Right forelimb (tissue), 1 donor: ENCODE data around the gene DGCR8.
A peak's percentile ranks its signal among the peaks of the same experiment; 100 is the strongest.
"Not testable (repeated sequence)": the region's sequence is repeated elsewhere in the genome, so short reads cannot be mapped to it uniquely, and the experiment has no call there.

ENCODE experiments used
- DNase-seq: peaks from one replicate; pipeline ENCODE4 v3.0.0-alpha.2; 2018

The DGCR8 gene

DNA sequence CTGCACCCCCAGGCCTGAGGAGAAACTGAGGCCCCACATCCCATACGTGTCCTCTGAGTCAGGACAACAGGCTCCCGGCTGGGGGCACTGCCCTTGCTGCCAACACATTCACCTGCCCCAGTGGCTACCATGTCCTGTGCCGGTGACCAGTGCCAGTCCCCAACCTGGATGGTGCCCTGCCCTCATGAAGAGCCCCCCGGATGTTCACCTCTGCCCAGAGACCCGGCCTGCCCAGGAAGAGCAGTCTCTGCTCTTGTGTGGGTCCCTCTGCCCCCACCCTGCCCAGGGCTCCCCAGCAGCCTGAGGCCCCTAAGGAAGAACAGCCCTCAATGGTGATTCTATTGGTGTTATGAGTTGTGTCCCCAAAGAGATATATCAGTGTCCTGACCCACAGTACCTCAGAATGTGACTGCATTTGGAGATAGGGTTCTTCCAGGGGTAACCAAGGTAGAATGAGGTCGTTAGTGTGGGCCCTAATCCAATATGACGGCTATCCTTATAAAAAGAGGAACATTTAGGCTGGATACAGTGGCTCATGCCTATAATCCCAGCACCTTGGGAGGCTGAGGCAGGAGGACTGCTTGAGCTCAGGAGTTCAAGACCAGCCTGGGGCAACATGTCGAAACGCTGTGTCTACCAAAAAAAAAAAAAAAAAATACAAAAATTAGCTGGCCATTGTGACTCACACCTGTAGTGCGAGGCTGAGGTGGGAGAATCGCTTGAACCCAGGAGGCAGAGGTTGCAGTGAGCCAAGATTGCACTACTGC lies 13.2 kb upstream of the DGCR8 start:
- DNase-seq: peak; percentile 37

DNA sequence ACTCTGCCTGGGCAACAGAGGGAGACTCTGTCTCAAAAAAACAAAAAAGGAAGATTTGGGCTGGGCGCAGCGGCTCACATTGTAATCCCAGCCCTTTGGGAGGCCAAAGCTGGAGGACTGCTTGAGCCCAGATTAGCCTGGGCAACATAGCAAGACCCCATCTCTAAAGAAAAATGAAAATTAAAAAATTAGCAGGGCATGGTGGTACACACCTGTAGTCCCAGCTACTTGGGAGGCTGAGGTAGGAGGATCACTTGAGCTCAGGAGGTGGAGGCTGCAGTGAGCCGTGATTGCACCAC lies 12.7 kb upstream of the DGCR8 start:
- DNase-seq: not testable (repeated sequence)

DNA sequence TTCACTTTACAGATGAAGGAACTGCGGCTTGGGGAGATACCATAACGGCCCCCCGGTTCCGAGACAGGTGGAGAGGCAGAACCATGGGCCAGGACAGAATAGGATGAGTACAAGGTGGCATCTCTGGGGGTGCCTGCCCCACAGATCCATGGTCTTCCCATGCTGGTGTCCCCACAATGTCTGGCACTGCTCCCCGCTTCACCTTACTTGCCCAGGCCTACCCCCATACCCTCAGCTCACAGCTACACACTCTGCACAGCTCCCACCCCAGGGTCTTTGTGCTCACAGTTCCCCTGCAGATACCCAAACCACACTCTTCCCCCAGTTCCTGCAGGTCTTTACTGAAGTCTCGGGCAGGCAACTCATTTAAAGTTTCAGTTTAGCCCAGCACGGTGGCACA lies 11.4 kb upstream of the DGCR8 start:
- peak; percentile 13 for DNase-seq

DNA sequence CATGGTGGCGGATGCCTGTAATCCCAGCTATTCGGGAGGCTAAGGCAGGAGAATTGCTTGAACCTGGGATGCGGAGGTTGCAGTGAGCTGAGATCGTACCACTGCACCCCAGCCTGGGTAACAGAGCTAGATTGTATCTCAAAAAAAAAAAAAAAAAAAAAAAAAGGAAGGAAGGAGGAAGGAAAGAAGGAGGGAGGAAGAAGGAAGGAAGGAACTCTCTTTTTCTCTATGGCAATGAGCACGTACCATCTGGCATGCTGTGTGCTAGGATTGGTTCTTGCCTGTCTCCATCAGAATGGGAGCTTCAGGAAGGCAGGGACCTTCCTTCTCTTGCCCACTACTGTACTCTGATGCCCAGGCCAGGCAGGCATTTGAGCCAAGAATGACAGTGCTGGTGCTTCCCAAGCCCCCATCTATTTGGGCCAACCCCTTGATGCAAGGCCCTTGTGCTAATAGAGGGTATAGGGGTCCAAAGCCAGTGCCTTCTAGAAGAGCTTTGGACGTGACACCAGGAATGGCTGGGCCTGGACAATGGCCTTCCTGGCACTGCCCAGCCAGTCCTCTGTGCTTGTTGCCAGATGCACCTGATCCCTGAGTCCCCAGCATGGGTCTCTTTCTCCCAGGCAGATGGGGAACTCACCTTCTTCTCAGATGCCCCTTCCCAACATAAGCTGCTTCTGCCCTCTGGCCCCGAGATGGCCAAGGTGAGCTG lies 10.6 kb upstream of the DGCR8 start:
- DNase-seq: peak; percentile 37

DNA sequence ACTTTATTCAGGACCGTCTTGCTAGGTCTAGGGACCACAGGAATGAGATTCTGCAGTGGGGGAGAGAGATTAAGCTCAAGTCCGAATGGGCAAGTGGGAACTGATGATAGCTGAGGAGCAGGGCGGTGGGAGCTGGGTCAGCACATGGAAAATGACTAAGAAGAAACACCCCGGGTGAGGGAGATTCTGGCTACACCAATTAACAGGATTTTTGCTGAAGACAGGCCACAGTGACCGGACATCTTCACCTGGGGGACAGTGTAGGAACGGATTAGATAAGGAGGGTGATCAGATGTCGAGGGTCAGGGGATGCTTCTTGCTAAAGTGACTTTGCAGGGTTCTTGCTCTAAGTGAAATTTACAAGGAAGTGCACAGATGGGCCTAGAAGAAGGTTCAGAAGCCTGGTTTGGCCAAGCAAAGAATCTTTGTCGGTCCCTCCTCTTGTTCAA lies 8.5 kb upstream of the DGCR8 start:
- peak; percentile 21 for DNase-seq

DNA sequence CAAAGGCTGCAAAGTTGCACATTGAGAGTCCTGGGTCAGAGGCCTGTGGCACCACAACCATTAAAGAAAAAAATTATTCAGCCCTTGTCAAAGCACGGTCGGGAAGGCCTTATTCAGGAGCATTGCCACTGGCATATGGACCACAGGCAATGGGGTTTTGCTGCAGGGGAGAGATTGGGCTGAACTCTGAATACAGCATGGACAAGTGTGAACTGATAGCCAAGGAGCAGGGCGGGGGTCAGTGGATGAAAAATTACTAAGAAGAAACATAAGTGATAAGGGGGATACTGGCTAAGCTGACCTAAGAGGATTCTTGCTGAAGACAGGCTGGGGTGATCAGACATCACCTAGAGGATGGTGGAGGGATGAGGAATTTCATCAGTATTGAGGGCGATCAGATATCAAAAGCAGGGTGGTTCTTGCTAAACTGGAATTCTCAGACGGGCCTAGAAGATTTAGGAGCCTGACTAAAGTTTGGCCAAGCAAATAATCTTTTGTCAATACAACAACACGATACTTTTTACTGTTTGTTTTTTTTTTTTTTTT lies 3.3 kb upstream of the DGCR8 start:
- DNase-seq: peak; percentile 18

DNA sequence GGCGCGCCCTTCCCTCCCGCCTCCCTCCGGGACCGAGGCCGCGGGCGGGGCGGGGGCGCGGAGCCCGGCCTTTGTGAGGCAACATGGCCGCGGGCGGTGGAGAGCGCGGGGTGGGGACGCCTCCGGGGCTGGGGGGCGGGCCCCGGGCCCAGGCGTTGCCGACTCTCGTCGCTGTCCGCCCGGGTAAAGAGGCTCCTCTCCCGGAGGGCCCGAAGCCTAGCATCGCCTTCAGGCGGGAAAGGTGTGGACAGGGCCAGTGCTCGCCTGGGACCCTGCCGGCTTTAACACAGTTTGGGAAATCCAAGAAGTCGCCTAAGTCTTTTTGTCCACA lies 369 bp downstream of the DGCR8 start:
- DNase-seq: peak; percentile 76

DNA sequence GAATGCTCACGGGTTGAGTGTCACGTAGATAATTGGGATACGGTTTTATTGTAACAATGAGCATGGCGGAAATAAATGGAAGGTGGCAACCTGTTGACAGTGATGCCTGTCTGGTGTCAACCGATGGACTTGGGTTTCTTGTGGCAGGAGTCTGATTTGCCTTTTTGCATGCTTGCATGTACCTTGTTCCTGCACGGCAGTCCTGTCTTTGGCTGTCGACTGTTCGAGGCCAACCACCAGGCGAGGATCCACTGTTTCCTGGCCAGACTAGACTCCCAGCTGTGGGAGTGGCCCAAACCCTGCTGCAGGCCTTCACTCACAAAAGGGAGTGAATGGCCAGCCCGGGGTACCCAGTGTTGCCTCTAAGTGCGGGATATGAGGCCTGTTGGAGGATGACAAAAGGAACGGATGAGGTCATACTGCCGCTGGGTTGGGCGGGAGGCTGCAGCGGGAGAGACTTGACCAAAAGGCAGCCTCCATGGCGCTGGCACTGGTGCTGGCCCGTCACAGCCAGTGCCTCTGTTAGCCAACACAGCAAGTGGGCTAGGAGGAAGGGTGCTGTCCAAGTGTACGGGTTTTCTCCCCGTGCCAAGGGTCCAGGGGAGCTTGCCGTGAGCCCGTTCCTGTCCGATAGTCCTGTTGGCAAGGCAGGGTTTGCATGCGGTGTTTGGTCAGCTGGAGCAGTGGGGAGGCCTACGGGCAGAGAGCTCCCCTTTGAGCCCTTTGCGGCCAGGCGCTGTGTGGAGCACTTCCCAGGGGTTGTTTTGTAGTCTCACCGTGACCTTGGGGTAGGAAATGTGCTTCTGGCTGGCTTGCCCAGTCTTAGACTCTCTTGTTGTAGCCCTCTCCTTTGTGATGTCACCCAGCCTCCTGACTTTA lies 974 bp downstream of the DGCR8 start:
- peak; percentile 64 for DNase-seq

DNA sequence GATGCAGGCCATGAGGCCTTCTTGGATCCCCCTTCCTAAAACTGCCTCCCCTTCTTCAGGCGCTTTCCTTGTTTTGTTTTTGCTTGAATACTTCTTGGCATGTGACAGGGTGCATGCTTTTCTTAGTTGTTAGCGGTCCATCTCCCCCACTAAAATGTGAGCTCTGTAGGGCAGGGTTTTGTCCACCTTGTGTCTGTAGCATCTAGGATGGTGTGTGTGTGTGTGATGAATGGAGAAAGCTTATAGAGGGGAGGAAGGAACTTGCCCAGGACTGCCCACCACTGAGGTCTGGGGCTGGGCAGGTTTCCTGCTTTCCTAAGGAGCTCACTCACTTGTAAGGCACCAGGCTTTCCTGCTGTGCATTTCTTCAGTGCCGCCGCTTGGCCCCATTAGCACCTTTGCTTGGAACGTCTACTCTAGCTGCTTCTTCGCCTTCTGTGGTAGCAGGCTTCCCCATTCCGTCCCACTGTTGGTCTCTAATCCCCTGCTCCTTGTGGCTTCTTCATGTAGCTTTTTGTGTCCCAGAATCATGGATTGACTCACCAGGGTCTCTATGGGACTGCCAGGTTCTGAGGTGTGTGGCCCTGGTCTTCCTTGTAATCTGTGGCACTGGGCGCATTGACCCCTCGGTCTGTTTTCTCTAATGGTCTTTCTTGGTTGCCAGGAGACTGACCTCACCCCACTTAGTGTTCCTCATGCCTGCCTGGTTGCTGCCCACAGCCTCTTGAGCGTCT lies 3.3 kb downstream of the DGCR8 start:
- DNase-seq: peak; percentile 16

DNA sequence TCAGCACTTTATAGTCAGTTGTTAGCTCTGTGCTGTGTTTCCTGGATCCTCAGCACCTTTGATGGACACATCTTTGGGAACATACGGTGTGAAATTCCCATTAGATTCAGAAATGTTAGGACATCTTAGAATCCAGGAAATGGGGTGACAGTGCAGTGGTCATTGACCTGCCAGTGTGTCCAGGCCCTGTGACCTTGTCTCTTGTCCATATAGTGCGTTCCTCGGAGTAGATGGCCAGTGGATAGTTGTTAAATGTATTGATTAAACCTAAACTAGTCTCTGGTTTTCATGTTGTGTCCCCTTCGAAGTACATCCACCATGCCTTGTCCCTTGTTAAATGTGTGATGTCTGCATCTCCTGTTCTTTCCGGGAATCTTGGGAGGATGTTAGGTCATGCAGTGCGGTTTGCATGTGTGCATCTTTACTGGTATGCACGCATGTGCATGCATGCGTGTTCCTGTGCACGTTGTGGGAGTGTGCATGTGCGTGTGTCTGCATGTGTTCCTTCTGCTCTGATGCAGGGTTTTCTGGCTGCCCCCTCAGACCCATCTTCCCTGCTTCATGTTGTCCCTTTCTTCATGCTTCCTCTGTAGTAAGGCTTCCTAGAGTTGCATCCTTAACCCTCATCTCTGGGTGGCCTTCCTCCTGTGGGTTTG lies 4.0 kb downstream of the DGCR8 start:
- peak; percentile 25 for DNase-seq

DNA sequence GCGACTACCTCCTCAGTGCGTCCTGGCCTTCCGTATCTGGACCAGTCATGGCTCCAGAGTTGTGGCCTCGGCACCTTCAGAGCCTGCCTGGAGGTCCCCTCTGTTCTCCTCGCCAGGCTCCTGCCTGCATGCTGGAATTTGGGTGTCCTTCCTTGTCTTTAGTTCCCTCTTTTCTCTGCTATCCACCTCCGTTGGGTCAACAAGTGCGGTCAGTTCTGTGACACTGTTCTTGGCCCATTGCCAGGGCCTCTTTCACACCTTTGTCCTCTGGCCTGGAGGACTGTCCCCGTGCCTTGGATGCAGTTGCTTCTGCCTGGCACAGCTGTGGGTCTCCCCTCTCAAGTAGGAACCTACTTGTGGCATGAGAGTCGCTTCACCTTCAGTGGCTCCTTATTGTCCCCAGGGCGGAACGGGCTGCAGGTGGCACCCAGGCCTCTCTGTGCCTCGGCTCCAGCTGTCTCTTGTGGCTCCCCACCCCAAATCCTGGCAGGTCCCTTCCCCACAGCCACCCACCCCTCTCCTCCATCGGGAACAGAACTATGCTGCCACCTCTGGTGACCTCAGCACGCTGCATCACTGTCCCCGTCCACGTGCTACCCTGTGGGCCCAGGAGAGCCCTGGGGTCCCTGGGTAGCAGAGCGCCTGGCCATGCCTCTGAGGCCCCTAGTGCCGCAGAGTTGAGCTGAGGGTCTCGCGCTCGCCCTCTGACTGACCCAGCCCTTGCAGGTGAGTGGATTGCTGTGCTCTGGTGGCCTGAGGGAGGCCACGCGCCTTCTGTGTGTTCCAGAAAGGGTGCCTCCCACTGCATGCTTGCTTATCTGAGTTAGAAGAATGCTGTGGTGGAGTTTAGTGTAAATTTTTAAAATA lies 4.7 kb downstream of the DGCR8 start:
- DNase-seq: peak; percentile 36

DNA sequence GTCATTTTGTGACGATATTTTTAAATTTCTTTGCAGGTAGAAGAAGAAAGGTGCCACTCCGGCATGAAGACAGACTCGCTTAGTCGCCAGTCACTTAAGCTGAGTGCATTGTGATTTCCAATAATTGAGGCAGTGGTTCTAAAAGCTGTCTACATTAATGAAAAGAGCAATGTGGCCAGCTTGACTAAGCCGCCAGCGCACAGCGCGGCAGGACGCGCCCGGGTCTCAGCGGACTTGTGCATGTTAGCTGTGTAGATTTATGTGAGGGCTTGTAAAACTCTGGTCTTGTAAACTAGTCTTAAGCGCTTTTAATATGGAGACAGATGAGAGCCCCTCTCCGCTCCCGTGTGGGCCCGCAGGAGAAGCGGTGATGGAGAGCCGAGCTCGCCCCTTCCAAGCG lies 5.6 kb downstream of the DGCR8 start:
- DNase-seq: no peak

DNA sequence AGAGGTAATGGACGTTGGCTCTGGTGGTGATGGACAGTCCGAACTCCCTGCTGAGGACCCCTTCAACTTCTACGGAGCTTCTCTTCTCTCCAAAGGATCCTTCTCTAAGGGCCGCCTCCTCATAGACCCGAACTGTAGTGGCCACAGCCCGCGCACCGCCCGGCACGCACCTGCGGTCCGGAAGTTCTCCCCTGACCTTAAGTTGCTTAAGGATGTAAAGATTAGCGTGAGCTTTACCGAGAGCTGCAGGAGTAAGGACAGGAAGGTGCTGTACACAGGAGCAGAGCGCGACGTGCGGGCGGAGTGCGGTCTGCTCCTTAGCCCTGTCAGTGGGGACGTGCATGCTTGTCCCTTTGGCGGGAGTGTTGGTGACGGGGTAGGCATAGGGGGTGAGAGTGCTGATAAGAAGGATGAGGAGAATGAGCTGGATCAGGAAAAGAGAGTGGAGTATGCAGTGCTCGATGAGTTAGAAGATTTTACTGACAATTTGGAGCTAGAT lies 6.1 kb downstream of the DGCR8 start:
- peak; percentile 20 for DNase-seq

DNA sequence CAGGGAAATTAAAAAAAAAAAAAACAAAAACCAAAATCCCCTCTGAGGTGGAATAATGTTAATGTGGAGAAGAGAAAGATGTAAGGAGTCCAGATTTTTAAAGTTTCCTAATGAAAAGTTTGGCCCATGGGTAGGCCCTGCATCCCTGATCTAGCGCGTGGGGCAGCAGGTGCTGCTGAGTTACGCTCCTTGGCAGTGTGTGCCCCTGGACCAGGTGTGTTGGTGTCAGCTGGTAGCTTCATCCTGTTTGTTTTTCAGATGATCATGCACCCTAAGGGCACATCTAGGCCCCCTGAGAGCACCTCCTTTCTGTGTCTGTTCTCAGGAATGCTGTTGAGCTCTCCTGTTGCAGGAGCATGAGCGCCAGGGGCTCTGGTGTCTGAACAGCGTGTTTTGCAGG lies 6.7 kb downstream of the DGCR8 start:
- no peak for DNase-seq

DNA sequence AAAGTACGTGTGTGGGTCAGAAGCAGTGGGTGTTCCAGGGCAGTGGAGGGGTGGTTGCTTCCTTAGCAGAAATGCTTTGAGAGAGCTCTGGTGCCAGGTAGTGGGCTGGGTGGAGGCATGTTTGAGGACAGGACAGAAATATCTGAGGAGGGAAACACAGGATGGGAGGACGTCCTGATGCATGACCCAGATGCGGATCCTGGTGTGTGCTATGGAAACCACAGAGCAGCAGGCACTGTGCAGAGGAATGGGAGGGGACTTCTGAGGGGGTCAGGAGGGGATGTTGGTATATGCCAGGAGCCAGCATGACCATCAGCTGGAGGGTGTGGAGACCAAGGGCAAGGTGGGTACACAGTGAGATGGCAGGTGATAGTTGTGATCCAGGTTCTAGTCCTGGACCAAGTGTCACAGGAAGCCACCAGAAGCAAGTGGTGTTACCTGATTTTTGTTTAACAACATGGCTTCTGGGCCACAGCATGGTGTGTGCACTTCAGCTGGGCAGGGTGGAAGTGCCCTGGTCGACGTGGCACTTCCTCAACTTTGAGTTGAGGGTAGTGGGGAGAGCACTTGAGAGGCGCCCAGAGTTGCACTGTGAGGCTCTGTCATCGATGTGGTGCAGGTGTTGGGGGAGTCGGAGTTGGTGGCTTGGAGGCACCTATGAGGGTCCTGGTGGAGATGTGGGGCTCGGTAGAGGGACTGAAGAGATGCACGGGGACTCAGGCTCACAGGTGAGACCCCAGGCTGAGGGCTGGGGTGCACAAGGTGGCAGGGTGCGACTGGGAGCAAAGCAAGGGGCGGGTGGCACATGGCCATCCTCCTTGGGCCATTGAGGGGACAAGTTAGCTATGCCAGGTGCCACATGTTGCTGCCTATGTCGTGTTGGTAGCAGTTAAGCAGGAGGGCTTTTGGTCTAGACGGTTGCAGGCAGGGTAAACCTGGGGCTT lies 7.5 kb downstream of the DGCR8 start:
- peak; percentile 35 for DNase-seq

DNA sequence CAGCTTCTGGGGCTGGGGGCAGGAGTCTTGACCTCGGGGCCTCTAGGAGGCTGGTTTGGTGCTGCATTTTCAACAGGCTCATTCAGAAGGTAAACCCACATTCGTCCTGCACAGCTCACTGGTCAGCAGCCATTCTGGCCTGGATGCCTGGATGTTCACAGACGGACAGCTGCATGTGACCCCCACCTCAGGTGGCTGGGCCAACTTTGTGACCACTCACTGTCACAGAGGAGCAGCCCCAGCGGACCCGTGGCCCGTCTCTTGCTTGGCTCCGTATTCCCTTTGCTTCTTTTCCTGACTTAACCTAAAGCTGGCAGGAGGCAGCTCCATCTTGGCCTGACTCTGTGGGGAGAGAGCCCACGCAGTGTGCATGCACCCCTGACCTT lies 8.2 kb downstream of the DGCR8 start:
- DNase-seq: peak; percentile 25

DNA sequence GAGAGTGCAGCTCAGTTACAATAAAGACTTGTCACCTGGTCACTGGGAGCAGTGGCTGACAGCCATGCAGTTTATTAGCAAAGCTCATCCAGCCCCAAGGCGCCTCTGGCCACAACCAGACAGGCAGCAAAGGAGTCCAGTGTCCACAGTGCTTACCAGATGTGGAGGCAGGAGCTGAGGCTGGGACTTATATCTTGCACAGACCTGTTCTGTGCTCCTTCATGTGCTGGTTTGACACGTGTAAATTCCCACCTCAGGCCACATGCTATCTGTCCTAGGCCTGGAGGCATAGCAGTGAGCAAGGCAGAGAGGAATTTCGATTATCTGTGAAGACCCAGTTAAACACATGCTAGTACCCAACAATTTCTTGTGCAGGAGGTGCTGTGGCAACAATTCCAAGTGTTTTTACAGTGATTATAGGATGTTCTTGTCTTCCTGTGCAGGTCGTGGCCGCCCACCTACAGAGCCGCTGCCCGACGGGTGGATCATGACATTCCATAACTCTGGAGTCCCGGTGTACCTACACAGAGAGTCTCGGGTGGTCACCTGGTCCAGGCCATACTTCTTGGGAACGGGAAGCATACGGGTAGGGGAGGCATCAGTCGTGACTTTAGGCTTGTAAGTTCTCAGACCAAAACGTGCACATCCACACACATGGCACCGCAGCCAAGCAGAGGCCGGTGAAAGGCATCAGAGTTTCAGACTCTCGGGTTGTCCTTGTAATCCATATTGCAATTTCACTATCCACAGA lies 9.4 kb downstream of the DGCR8 start:
- DNase-seq: peak; percentile 20

DNA sequence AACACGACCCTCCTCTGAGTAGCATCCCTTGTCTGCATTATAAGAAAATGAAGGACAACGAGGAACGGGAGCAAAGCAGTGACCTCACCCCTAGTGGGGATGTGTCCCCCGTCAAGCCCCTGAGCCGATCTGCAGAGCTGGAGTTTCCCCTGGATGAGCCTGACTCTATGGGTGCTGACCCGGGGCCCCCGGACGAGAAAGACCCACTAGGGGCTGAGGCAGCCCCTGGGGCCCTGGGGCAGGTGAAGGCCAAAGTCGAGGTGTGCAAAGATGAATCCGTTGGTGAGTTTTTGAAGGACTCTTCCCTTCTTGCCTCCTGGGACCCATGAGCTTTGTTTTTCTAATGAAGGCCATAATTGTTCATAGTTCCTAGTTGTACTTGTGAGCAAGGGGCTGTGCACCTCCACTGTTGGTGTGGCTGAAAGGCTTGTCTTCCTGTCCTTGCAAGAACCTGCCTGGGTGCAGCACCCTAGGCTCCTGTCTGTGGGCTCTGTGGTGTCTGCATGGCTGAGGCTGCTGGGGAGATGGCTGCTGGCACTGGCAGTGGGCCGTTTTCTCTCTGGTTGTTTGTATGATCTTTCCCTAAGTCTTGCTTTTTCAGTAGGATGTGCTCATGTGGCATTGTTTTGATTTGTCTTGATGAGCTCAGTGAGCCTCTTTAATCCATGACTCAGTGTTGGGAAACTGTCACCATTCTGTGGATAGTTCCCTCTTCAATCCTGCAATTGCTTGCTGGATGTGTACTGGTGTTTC lies 10.1 kb downstream of the DGCR8 start:
- peak; percentile 29 for DNase-seq
